ENCODE results near the gene PAX8. TPM values are rescaled to one million over a fixed set of nuclear protein-coding genes. Genes with fewer than 3 reads are reported as not detected.

Gene PAX8
- total and polyA plus RNA-seq, 2 of the 13 experiments (the other 11 are each of a cell fraction or from before 2014, with no cell fraction given), result 1.5 to 8.8 TPM

DNA sequence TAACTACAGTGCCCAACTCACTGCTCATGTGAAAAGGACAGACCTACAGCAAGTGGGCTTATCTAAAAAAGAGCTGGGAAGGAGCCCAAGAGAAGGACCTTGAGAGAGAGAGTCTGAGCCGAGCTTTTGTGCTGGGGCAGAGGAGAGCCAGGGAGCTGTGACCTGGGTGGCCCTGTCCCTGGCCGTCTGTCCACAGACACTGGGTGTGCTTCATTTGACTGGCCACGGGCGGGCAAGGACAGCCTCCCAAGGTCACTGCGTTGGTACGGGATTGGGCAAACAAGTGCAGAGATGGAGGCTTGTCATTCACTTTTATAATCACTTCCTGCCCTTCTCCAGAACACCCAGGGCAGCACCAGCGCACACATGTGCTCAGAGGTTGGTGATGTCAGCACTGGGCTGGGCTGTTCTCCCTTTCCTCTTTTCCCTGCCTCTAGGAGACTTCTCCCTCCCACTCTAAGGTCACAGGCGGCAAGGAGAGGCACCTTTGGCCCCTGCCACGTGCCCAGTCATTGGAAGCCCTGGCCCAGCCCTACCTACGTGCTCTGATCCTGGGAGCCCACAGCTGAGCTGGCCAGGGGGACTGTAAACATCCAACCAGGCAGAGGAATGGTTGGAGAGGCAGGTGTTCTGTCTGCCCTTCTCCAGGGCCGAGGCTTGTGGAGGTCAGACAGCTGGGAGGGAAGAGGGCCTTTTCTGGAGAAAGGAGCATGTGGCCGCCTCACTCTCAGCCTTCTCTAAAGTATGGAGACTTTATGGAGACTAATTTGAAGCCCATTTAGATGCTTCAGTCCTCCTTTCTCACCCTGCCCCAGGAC is 111.4 kb downstream of the PAX8 start (continued):
- TF ChIP-seq NFIC (IDR thresholded peaks at IDR 0.05; ENCODE audit: low read length), result 0 out of 2 replicates have a peak, but pooled peaks have one; percentile 35
- no peak for TF ChIP-seq ZNF326 (CRISPR knock-in tag; IDR thresholded peaks at IDR 0.05; ENCODE audit: borderline replicate concordance)
- TF ChIP-seq, protein P1, sequence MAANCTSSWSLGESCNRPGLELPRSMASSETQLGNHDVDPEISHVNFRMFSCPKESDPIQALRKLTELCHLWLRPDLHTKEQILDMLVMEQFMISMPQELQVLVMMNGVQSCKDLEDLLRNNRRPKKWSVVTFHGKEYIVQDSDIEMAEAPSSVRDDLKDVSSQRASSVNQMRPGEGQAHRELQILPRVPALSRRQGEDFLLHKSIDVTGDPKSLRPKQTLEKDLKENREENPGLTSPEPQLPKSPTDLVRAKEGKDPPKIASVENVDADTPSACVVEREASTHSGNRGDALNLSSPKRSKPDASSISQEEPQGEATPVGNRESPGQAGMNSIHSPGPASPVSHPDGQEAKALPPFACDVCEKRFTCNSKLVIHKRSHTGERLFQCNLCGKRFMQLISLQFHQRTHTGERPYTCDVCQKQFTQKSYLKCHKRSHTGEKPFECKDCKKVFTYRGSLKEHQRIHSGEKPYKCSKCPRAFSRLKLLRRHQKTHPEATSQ (CRISPR knock-in tag; IDR thresholded peaks at IDR 0.05; ENCODE audit: borderline replicate concordance), result 0 out of 2 replicates have a peak, but pooled peaks have one; percentile 74
- TF ChIP-seq ETV6 (CRISPR knock-in tag; conservative IDR thresholded peaks at IDR 0.05), result no peak; the same call in 1 of the 2 replicates
- no peak for TF ChIP-seq HNRNPUL1 (IDR thresholded peaks at IDR 0.05; ENCODE audit: low read depth, low read length)
- peak; percentile 97 for TF ChIP-seq BORCS8-MEF2B (CRISPR knock-in tag; IDR thresholded peaks at IDR 0.05)
- peak; percentile 97 for TF ChIP-seq DMAP1 (CRISPR knock-in tag; IDR thresholded peaks at IDR 0.05)
- TF ChIP-seq MAFK (conservative IDR thresholded peaks at IDR 0.05 in 1 of 2, IDR thresholded peaks at IDR 0.05 in 1 of 2; ENCODE audit: low read length in 2 of 2), result peak in 1 of 2 experiments; percentile 22; a peak in 2 of 4 replicates
- TF ChIP-seq, protein P2, sequence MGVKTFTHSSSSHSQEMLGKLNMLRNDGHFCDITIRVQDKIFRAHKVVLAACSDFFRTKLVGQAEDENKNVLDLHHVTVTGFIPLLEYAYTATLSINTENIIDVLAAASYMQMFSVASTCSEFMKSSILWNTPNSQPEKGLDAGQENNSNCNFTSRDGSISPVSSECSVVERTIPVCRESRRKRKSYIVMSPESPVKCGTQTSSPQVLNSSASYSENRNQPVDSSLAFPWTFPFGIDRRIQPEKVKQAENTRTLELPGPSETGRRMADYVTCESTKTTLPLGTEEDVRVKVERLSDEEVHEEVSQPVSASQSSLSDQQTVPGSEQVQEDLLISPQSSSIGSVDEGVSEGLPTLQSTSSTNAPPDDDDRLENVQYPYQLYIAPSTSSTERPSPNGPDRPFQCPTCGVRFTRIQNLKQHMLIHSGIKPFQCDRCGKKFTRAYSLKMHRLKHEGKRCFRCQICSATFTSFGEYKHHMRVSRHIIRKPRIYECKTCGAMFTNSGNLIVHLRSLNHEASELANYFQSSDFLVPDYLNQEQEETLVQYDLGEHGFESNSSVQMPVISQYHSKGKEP (CRISPR knock-in tag; IDR thresholded peaks at IDR 0.05), result 0 out of 2 replicates have a peak, but pooled peaks have one; percentile 76
- peak; percentile 84 for TF ChIP-seq ZC3H13 (CRISPR knock-in tag; IDR thresholded peaks at IDR 0.05)
- peak; percentile 40; the same call in 1 of the 2 replicates for TF ChIP-seq PRMT3 (CRISPR knock-in tag; IDR thresholded peaks at IDR 0.05; ENCODE audit: borderline replicate concordance, low read depth)
- peak; percentile 88 for TF ChIP-seq NFKBIZ (CRISPR knock-in tag; IDR thresholded peaks at IDR 0.05)
- peak; percentile 81; the same call in 1 of the 2 replicates for TF ChIP-seq ZFP41 (CRISPR knock-in tag; IDR thresholded peaks at IDR 0.05; ENCODE audit: borderline replicate concordance)
- TF ChIP-seq, protein P3, sequence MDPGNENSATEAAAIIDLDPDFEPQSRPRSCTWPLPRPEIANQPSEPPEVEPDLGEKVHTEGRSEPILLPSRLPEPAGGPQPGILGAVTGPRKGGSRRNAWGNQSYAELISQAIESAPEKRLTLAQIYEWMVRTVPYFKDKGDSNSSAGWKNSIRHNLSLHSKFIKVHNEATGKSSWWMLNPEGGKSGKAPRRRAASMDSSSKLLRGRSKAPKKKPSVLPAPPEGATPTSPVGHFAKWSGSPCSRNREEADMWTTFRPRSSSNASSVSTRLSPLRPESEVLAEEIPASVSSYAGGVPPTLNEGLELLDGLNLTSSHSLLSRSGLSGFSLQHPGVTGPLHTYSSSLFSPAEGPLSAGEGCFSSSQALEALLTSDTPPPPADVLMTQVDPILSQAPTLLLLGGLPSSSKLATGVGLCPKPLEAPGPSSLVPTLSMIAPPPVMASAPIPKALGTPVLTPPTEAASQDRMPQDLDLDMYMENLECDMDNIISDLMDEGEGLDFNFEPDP (CRISPR knock-in tag; conservative IDR thresholded peaks at IDR 0.05), result no peak
- TF ChIP-seq MLLT10 (CRISPR knock-in tag; IDR thresholded peaks at IDR 0.05), result no peak
- TF ChIP-seq, protein P4, sequence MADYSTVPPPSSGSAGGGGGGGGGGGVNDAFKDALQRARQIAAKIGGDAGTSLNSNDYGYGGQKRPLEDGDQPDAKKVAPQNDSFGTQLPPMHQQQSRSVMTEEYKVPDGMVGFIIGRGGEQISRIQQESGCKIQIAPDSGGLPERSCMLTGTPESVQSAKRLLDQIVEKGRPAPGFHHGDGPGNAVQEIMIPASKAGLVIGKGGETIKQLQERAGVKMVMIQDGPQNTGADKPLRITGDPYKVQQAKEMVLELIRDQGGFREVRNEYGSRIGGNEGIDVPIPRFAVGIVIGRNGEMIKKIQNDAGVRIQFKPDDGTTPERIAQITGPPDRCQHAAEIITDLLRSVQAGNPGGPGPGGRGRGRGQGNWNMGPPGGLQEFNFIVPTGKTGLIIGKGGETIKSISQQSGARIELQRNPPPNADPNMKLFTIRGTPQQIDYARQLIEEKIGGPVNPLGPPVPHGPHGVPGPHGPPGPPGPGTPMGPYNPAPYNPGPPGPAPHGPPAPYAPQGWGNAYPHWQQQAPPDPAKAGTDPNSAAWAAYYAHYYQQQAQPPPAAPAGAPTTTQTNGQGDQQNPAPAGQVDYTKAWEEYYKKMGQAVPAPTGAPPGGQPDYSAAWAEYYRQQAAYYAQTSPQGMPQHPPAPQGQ (CRISPR knock-in tag; IDR thresholded peaks at IDR 0.05; ENCODE audit: borderline replicate concordance), result no peak
- peak; percentile 89 for TF ChIP-seq ZSCAN21 (CRISPR knock-in tag; IDR thresholded peaks at IDR 0.05; ENCODE audit: borderline replicate concordance)
- peak; percentile 98 for TF ChIP-seq MED1 (CRISPR knock-in tag; IDR thresholded peaks at IDR 0.05)
- TF ChIP-seq, protein P5, sequence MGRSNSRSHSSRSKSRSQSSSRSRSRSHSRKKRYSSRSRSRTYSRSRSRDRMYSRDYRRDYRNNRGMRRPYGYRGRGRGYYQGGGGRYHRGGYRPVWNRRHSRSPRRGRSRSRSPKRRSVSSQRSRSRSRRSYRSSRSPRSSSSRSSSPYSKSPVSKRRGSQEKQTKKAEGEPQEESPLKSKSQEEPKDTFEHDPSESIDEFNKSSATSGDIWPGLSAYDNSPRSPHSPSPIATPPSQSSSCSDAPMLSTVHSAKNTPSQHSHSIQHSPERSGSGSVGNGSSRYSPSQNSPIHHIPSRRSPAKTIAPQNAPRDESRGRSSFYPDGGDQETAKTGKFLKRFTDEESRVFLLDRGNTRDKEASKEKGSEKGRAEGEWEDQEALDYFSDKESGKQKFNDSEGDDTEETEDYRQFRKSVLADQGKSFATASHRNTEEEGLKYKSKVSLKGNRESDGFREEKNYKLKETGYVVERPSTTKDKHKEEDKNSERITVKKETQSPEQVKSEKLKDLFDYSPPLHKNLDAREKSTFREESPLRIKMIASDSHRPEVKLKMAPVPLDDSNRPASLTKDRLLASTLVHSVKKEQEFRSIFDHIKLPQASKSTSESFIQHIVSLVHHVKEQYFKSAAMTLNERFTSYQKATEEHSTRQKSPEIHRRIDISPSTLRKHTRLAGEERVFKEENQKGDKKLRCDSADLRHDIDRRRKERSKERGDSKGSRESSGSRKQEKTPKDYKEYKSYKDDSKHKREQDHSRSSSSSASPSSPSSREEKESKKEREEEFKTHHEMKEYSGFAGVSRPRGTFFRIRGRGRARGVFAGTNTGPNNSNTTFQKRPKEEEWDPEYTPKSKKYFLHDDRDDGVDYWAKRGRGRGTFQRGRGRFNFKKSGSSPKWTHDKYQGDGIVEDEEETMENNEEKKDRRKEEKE (IDR thresholded peaks at IDR 0.05), result no peak
